NCI-H187 (cell line): ENCODE data around the gene SPEF1.

ENCODE experiments used
- DNase-seq, 2 experiments: peaks; one replicate each; lab custom pipeline; 2025; lab: John Stamatoyannopoulos, UW

The SPEF1 gene

DNA sequence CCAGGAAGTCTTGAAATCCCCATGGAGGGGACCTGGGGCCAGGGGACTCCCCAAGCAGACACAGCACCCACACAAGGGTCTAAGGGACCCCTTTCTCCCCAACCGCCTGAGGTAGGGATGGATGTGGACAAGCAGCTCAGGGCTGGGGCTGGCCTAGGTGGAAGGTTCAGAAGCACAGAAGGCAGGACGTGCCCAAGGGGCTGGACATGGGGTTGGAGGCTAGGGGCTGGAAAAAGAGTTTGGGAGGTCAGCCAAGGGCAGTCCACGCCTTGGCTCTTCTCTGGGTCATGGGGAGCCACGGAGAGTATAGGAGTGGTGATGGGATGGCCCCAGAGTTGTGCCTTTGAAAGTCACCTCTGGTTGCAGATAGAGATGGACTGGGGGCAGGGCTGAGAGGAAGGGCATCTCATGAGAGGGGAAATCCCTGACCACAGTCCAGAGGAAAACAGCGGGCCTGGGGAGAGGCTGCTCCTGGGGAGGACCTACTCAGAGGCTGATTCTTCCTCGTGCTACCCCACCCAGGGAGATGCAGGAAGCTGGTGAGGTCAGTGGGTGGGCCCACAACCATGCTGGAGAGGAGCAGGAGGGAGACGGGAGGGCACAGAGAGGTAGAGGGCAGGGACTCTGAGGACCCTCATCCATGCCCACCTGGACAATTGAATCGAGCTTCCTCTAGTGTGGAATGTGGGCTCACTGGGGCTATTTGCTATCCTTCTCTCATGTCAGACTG, 51.3 kb downstream of the SPEF1 start:
- no peak for DNase-seq

DNA sequence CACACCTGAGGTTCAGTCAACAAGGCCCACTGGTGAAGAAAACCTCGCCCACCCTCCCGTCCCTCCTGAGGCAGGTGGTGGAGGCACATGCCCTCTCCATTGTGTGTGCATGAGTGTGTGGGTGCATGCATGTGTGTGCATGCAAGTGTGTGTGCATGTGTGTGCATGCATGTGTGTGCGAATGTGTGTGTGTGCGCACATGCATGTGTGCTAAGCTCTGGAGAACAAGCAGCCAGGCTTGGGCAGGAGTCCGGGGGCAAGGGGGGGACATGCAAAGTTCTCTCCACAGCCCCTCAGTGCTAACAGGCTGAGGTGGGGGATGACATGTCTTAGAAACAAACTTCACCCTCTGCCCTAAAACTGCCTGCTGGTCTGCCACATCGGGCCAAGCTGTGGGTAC, 51.9 kb downstream of the SPEF1 start:
- DNase-seq, result no peak

GRCh38 chr20:3728876-3729275, 52.4 kb downstream of the SPEF1 start:
- DNase-seq, result no peak

DNA sequence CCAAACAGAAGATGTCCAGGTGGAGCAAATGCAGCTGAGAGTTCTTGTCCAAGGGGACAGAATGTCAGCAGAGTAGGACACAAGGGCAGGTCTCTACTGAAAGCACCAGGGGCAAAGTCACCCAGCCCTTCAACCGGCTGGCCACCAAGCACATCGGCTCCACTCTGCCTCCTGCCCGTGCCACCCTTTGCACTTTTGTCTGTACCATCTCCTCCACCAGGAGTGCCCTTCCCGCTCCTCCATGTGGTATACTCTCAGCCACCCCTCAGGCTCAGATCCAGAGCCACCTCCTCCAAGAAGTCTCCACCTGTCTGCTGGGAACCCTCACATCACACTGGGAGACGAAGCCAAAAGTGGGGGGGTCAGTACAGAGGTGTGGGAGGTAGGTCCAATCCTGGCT, 52.9 kb downstream of the SPEF1 start:
- no peak for DNase-seq
